K562 (cell line): ENCODE measurements around the gene VSIG2. TPM values are rescaled to one million over a fixed set of nuclear protein-coding genes. Genes with fewer than 3 reads are reported as not detected.

ENCODE experiments used
- BRF1 ChIP-seq: IDR thresholded peaks from 3 replicates; pipeline ENCODE4 v1.6.1; 2011; ENCODE audit warnings: borderline replicate concordance, mild to moderate bottlenecking; ENCODE audit not compliant: insufficient read length; ENCODE audit errors: extremely low read depth
- CCAR2 ChIP-seq: fragments of 200-400 bp; formaldehyde crosslinking; IDR thresholded peaks from 2 replicates; pipeline ENCODE4 v1.6.1; 2017; ENCODE audit warnings: mild to moderate bottlenecking, low read depth, low read length
- CHCHD3 ChIP-seq: fragments of 250-450 bp; sonication (Bioruptor Pico); IDR thresholded peaks from 2 replicates; pipeline ENCODE4 v2.1.2; 2022; ENCODE audit warnings: mild to moderate bottlenecking
- FOXP1 ChIP-seq: sonication (generic); formaldehyde crosslinking; IDR thresholded peaks from 2 replicates; pipeline ENCODE4 v1.8.0; 2022; ENCODE audit warnings: mild to moderate bottlenecking, missing genetic modification reagents
- NFXL1 ChIP-seq: fragments of 450-650 bp; formaldehyde crosslinking; IDR thresholded peaks from 2 replicates; pipeline ENCODE4 v1.4.0; 2021; ENCODE audit warnings: mild to moderate bottlenecking
- SAFB ChIP-seq: fragments of 200-400 bp; formaldehyde crosslinking; IDR thresholded peaks from 2 replicates; pipeline ENCODE4 v1.6.1; 2017; ENCODE audit warnings: low read depth, low read length, borderline replicate concordance
- ZKSCAN3 ChIP-seq: fragments of 250-450 bp; sonication (Bioruptor Pico); IDR thresholded peaks from 2 replicates; pipeline ENCODE4 v1.4.0; 2020
- ZNF197 ChIP-seq: fragments of 200-800 bp; sonication (Bioruptor generic); IDR thresholded peaks from 2 replicates; pipeline ENCODE4 v1.6.1; 2016; ENCODE audit warnings: low read depth, missing genetic modification characterization, missing compliant biosample characterization
- polyA plus RNA-seq, 8 experiments: library from polyadenylated mRNA; depleted of rRNA in 4 of 8; stranded (reverse) in 5 of 8; unstranded in 3 of 8; fragments of >200 nt; fragmentation: Nextera tagmentation in 2 of 8; fragmentation: Illumina TruSeq in 1 of 8; extraction: Ambion mirVana in 2 of 8; extraction: Trizol in 1 of 8; gene quantifications; 2 replicates each; pipeline versions ENCODE4 v1.2.1 to v1.2.3, GENCODE V29; 2011 to 2014; ENCODE audit warnings: inconsistent platforms in 1 of 8, missing spikeins in 1 of 8
- total RNA-seq, 7 experiments: library from RNA; depleted of rRNA in 6 of 7; stranded (reverse); fragments of >200 nt in 6 of 7; fragmentation: Illumina TruSeq in 2 of 7; extraction: Trizol in 2 of 7; gene quantifications; 2 replicates each; pipeline versions ENCODE4 v1.2.1 to v1.2.3, GENCODE V29; 2011 to 2021; ENCODE audit warnings: low replicate concordance in 1 of 7
- TF ChIP-seq, protein P1 (sequence below), 2 experiments: fragments of 450-650 bp; formaldehyde crosslinking in 1 of 2; IDR thresholded peaks; 2 replicates each; pipeline versions ENCODE4 v1.4.0 to v1.6.1; 2014 to 2020; ENCODE audit warnings: mild to moderate bottlenecking in 2 of 2, borderline replicate concordance in 1 of 2, low read depth in 1 of 2
- TF ChIP-seq, protein P2 (sequence below): fragments of 250-450 bp; sonication (Bioruptor Pico); IDR thresholded peaks from 2 replicates; pipeline ENCODE4 v1.4.0; 2020; ENCODE audit warnings: mild to moderate bottlenecking, moderate library complexity
- TF ChIP-seq, protein P3 (sequence below), 2 experiments: fragments of 450-650 bp in 1 of 2; sonication (generic) in 1 of 2; formaldehyde crosslinking; conservative IDR thresholded peaks; 2 replicates each; pipeline versions ENCODE4 v1.4.0 to v1.8.1; 2020 to 2022; ENCODE audit warnings: mild to moderate bottlenecking in 1 of 2, missing genetic modification reagents in 1 of 2
- TF ChIP-seq, protein P4 (sequence below), 2 experiments: fragments of 250-450 bp in 1 of 2; fragments of 450-650 bp in 1 of 2; sonication (Bioruptor Pico) in 1 of 2; IDR thresholded peaks; 2 replicates each; pipeline versions ENCODE4 v1.6.1 to v1.8.0; 2016 to 2021; ENCODE audit warnings: mild to moderate bottlenecking in 2 of 2, moderate library complexity in 2 of 2, missing compliant biosample characterization in 1 of 2, missing genetic modification characterization in 1 of 2
- TF ChIP-seq, protein P5 (sequence below): fragments of 450-650 bp; formaldehyde crosslinking; conservative IDR thresholded peaks from 2 replicates; pipeline ENCODE4 v1.4.0; 2022; ENCODE audit warnings: mild to moderate bottlenecking, missing genetic modification characterization

The VSIG2 gene
- total and polyA plus RNA-seq, 9 of the 15 experiments (the other 6 are each of a cell fraction or from before 2014, with no cell fraction given): not detected

DNA sequence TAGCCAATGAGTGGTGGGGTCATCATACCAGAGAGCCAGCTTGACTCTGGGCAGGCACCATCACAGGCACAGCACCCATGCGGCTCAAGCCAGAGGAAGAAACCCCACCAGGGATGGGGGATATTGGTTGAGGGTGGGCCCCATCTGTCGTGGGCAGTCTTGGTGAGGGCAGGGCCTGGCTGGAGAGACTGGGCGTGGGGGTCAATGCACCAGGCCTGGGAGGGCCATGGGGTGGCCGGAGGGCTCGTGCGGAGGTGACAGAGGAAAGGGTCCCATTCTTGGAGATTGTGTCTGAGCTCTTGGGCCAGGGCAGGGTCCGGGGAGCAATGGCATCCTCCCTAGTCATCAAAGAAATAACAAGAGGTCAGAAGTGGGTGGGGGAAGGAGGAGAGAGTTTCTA is 1.6 kb upstream of the VSIG2 start (continued):
- TF ChIP-seq, protein P1, sequence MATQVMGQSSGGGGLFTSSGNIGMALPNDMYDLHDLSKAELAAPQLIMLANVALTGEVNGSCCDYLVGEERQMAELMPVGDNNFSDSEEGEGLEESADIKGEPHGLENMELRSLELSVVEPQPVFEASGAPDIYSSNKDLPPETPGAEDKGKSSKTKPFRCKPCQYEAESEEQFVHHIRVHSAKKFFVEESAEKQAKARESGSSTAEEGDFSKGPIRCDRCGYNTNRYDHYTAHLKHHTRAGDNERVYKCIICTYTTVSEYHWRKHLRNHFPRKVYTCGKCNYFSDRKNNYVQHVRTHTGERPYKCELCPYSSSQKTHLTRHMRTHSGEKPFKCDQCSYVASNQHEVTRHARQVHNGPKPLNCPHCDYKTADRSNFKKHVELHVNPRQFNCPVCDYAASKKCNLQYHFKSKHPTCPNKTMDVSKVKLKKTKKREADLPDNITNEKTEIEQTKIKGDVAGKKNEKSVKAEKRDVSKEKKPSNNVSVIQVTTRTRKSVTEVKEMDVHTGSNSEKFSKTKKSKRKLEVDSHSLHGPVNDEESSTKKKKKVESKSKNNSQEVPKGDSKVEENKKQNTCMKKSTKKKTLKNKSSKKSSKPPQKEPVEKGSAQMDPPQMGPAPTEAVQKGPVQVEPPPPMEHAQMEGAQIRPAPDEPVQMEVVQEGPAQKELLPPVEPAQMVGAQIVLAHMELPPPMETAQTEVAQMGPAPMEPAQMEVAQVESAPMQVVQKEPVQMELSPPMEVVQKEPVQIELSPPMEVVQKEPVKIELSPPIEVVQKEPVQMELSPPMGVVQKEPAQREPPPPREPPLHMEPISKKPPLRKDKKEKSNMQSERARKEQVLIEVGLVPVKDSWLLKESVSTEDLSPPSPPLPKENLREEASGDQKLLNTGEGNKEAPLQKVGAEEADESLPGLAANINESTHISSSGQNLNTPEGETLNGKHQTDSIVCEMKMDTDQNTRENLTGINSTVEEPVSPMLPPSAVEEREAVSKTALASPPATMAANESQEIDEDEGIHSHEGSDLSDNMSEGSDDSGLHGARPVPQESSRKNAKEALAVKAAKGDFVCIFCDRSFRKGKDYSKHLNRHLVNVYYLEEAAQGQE (IDR thresholded peaks at IDR 0.05; ENCODE audit: borderline replicate concordance): no peak
- TF ChIP-seq, protein P1 (CRISPR knock-in tag; IDR thresholded peaks at IDR 0.05; ENCODE audit: low read depth): no peak
- TF ChIP-seq, protein P2, sequence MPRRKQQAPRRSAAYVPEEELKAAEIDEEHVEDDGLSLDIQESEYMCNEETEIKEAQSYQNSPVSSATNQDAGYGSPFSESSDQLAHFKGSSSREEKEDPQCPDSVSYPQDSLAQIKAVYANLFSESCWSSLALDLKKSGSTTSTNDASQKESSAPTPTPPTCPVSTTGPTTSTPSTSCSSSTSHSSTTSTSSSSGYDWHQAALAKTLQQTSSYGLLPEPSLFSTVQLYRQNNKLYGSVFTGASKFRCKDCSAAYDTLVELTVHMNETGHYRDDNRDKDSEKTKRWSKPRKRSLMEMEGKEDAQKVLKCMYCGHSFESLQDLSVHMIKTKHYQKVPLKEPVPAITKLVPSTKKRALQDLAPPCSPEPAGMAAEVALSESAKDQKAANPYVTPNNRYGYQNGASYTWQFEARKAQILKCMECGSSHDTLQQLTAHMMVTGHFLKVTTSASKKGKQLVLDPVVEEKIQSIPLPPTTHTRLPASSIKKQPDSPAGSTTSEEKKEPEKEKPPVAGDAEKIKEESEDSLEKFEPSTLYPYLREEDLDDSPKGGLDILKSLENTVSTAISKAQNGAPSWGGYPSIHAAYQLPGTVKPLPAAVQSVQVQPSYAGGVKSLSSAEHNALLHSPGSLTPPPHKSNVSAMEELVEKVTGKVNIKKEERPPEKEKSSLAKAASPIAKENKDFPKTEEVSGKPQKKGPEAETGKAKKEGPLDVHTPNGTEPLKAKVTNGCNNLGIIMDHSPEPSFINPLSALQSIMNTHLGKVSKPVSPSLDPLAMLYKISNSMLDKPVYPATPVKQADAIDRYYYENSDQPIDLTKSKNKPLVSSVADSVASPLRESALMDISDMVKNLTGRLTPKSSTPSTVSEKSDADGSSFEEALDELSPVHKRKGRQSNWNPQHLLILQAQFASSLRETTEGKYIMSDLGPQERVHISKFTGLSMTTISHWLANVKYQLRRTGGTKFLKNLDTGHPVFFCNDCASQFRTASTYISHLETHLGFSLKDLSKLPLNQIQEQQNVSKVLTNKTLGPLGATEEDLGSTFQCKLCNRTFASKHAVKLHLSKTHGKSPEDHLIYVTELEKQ (CRISPR knock-in tag): no peak
- TF ChIP-seq BRF1 (no peak), FOXP1 (CRISPR knock-in tag) (no peak), ZKSCAN3 (CRISPR knock-in tag) (no peak), ZNF197 (no peak), CHCHD3 (CRISPR knock-in tag) (no peak), SAFB (no peak), NFXL1 (no peak), CCAR2 (no peak)
- TF ChIP-seq, protein P3, sequence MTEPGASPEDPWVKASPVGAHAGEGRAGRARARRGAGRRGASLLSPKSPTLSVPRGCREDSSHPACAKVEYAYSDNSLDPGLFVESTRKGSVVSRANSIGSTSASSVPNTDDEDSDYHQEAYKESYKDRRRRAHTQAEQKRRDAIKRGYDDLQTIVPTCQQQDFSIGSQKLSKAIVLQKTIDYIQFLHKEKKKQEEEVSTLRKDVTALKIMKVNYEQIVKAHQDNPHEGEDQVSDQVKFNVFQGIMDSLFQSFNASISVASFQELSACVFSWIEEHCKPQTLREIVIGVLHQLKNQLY (CRISPR knock-in tag; conservative IDR thresholded peaks at IDR 0.05): no peak
- TF ChIP-seq, protein P4, sequence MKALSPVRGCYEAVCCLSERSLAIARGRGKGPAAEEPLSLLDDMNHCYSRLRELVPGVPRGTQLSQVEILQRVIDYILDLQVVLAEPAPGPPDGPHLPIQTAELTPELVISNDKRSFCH (CRISPR knock-in tag; IDR thresholded peaks at IDR 0.05): no peak
- TF ChIP-seq, protein P4 (tag; IDR thresholded peaks at IDR 0.05): no peak
- TF ChIP-seq, protein P5, sequence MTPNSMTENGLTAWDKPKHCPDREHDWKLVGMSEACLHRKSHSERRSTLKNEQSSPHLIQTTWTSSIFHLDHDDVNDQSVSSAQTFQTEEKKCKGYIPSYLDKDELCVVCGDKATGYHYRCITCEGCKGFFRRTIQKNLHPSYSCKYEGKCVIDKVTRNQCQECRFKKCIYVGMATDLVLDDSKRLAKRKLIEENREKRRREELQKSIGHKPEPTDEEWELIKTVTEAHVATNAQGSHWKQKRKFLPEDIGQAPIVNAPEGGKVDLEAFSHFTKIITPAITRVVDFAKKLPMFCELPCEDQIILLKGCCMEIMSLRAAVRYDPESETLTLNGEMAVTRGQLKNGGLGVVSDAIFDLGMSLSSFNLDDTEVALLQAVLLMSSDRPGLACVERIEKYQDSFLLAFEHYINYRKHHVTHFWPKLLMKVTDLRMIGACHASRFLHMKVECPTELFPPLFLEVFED (CRISPR knock-in tag): no peak
